Sigmoid colon (tissue), 4 donors: ENCODE data around the gene STK32B.

Experiments used
- CTCF ChIP-seq, 4 experiments: fragments of 450-650 bp in 3 of 4; fragments of 200-600 bp in 1 of 4; IDR thresholded peaks; one replicate each; pipeline ENCODE4 v1.5.1; 2016 to 2019; ENCODE audit warnings: antibody characterized with exemption in 4 of 4, mild to moderate bottlenecking in 3 of 4, moderate library complexity in 2 of 4
- POLR2AphosphoS5 ChIP-seq, 4 donors: sonication (generic); formaldehyde crosslinking; IDR thresholded peaks; one replicate each; pipeline ENCODE4 v1.6.1; 2017; ENCODE audit warnings: antibody characterized with exemption in 4 of 4

- TF ChIP-seq CTCF (IDR thresholded peaks at IDR 0.05) (no peak), POLR2AphosphoS5 (IDR thresholded peaks at IDR 0.05) (peak in 1 of 4 donors; percentile 49)
These were observed 13.4 kb upstream of the STK32B start for GRCh38 chr4:5037553-5038551.
